ENCODE data around the gene HDAC5.
"Not testable (repeated sequence)": the region's sequence is repeated elsewhere in the genome, so short reads cannot be mapped to it uniquely, and the experiment has no call there.

Gene HDAC5

GRCh38 chr17:44061446-44061845 lies 62.0 kb downstream of the HDAC5 start:
- DNase-seq (ENCODE audit: low read depth) = peak; percentile 92

DNA sequence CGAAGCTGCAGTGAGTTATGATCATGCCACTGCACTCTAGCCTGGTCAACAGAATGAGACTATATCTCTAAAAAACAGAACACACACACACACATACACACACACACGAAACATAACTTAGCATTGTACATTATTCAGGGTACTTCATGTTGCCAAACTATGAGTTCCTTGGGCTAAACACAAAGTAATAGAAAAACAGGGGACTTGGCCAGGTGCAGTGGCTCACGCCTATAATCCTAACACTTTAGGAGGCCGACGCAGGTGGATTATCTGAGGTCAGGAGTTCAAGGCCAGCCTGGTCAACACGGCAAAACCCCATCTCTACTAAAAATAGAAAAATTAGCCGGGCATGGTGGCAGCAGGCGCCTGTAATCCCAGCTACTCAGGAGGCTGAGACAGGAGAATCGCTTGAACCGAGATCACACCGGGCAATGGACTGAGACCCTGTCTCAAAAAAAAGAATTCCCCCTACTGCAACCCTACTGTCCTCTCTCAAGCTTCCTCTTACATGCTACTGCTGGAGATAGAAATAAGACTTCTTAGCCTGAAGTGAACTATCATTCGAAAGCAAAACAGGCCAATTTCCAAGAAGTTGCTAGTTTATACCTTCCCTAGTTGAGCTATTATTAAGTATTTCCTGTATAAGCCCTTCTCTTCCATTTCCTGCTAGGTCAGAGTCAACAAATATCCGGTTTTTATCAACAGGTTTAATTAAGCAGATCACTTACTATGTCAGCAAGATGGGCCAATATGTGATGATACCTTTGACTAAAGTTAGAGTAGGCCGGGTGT lies 64.1 kb downstream of the HDAC5 start:
- no peak for TF ChIP-seq CTCF (conservative IDR thresholded peaks at IDR 0.05; ENCODE audit: low read length)
- DNase-seq (ENCODE audit: low read depth) = no peak
- H3K4me3 ChIP-seq (ENCODE audit: low read length) = no peak overlapping the region

More at GRCh38 chr17:44061446-44061845, 62.0 kb downstream of the HDAC5 start:
- H3K4me3 ChIP-seq (ENCODE audit: low read length) = no peak overlapping the region
- TF ChIP-seq CTCF (conservative IDR thresholded peaks at IDR 0.05; ENCODE audit: low read length) = no peak

DNA sequence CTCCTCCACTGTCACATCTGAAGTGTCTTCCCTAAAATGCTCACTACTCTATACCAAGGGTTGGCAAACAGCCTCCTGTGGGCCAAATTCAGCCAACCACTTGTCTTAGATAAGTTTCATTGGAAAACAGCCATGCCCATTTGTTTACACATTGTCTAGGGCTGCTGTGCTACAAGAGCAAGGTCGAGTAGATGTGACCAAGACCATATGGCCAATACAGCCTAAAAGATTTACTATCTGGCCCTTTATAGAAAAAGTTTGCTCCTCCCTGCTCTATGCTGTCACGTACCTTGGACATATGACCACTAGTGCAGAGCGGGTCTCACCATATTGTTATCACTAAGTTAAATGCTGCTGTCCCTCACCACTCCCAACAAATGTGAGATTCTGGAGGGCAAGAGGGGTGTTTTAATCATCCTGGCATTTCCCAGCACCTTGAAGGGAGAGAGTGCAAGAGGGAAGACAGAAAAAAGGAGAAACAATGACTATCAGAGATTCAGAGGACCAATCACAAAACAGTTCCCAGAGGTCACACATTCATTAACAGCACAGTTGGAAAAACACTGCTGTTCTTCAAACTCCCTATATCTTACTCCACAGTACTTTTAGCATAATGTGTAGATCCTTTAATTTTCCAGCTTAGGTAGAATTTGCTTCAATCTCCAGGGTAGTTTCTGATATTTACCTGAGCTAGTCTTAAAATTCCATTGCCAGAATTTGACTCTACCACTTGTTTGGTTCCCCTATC lies 70.1 kb downstream of the HDAC5 start:
- H3K4me3 ChIP-seq (ENCODE audit: low read length) = no peak overlapping the region
- no peak for TF ChIP-seq CTCF (conservative IDR thresholded peaks at IDR 0.05; ENCODE audit: low read length)
- no peak for DNase-seq (ENCODE audit: low read depth)

DNA sequence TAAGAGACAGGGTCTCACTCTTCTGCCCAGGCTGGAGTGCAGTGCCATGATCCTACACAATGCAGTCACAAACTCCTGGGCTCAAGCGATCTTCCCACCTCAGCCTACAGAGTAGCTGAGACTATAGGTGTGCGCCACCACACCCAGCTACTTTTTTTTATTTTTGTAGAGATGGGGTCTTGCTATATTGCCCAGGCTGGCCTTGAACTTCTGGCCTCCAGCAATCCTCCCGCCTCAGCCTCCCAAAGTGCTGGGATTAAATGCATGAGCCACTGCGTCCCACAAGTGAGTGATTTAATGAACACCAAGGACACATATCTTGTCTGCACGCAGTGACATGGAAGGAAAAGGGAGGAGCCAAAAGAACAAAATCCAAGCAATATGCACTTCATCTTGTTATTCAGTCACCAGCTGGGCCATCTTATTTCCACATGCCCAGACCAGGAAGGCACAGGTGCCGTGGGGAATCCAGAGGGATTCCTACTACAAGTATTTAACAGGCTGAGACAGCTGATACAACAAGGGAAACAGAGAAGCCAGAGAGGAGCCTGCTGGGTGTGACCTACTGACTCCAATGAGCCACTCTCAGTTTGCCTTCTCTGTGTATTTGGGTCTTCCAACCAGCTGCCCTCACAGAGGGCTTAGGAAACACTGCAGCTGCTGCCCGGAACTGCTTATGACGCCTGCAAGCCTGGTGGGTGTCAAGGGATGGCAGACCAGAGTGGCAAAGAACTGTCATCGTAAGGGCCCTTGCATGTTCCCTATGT lies 74.0 kb downstream of the HDAC5 start:
- DNase-seq (ENCODE audit: low read depth) = no peak
- no peak for TF ChIP-seq CTCF (conservative IDR thresholded peaks at IDR 0.05; ENCODE audit: low read length)
- no peak overlapping the region for H3K4me3 ChIP-seq (ENCODE audit: low read length)

GRCh38 chr17:44046893-44047292 lies 76.5 kb downstream of the HDAC5 start:
- not testable (repeated sequence) for DNase-seq (ENCODE audit: low read depth); H3K4me3 ChIP-seq (ENCODE audit: low read length)

- DNase-seq (ENCODE audit: low read depth) = no peak
- no peak for TF ChIP-seq CTCF (conservative IDR thresholded peaks at IDR 0.05; ENCODE audit: low read length)
- no peak overlapping the region for H3K4me3 ChIP-seq (ENCODE audit: low read length)
Observed at GRCh38 chr17:44045486-44045885, 78.0 kb downstream of the HDAC5 start.

GRCh38 chr17:44044071-44044470 lies 79.4 kb downstream of the HDAC5 start:
- peak; percentile 70 for DNase-seq (ENCODE audit: low read depth)
- TF ChIP-seq CTCF (conservative IDR thresholded peaks at IDR 0.05; ENCODE audit: low read length) = no peak
- H3K4me3 ChIP-seq (ENCODE audit: low read length) = no peak overlapping the region

All from AG10803 (cell line).